Measurements from ENCODE around the gene SIRT4.
"Not testable (repeated sequence)": the region's sequence is repeated elsewhere in the genome, so short reads cannot be mapped to it uniquely, and the experiment has no call there.

SIRT4 gene

DNA sequence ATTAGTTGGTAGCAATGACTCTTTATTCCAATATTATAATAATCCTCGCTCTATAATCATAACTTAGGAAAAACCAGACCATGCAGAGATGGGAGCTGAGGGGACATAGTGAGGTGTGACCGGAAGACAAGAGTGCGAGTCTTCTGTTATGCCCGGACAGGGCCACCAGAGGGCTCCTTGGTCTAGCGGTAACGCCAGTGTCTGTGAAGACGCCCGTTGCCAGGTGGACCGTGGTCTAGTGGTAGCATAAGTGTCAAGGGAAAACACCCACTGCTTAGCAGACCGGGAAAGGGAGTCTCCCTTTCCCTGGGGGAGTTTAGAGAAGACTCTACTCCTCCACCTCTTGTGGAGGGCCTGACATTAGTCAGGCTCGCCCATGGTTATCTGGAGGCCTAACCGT lies 33.3 kb downstream of the SIRT4 start:
- in situ Hi-C loops (cut with MboI; ENCODE audit: low sequenced_read_pairs) = not testable (repeated sequence)

GRCh38 chr12:120336392-120336791 lies 34.3 kb downstream of the SIRT4 start:
- in situ Hi-C loops (cut with MboI; ENCODE audit: low sequenced_read_pairs) = not testable (repeated sequence)

DNA sequence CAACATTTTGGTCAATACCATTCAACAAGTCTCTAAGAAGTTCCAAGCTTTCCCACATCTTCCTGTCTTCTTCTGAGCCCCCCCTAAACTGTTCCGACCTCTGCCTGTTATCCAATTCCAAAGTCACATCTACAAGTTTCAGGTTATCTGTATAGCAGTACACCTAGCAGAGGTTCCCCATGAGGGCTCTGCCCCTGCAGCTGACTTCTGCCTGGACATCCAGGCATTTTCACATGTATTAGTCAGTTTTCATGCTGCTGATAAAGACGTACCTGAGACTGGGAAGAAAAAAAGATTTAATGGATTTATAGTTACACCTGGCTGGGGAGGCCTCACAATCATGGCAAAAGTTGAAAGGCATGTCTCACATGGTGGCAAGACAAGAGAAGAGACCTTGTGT lies 35.6 kb downstream of the SIRT4 start:
- in situ Hi-C loops (cut with MboI; ENCODE audit: low sequenced_read_pairs) = no loop called here

GRCh38 chr12:120339256-120339655 lies 37.1 kb downstream of the SIRT4 start:
- in situ Hi-C loops (cut with MboI; ENCODE audit: low sequenced_read_pairs) = no loop called here

DNA sequence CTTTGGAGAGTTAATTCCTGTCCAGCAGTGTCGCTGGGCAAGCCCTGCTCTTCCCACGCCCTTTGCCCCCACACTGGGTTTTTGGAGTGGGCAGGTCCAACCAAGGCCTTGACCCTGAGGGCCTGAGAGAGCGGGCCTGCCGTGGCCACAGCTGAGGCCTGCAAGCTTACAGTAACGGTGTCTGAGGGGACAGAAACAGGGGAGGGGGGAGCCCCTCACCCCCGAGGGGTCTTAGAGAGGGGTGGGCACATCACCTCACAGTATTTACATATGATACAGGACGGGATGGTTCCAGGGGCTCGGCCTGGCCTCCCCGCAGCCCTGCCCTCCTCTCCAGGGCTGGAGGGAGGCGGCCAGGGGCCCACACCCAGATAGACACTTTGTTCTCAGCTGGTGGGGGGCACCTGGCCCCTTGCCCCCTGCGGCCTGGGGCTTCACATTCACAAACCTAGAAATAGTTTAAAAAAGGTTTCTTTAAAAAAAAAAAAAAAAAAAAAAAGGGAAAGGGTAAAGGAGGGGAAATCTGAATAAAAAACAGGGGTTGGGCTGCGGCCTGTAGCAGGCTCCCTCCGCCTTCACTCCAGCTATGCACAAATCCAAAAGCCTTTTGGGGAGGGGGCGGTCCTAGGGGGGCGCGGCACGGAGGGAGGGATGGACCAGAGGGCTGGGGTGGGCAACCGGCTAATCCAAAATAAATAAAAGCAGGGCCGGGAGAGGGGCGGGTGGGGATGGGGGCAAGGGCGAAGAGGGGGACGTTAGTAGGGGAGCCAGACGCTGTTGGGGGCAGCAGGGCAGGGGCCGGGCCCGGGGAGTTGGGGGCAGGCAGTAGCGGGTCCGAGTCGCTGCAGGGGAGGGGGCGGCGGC lies 40.3 kb downstream of the SIRT4 start:
- in situ Hi-C loops (cut with MboI; ENCODE audit: low sequenced_read_pairs) = no loop called here

- in situ Hi-C loops (cut with MboI; ENCODE audit: low sequenced_read_pairs) = no loop called here
These were observed 41.0 kb downstream of the SIRT4 start for GRCh38 chr12:120343039-120343537.

- in situ Hi-C loops (cut with MboI; ENCODE audit: low sequenced_read_pairs) = no loop called here
These were observed 41.6 kb downstream of the SIRT4 start for GRCh38 chr12:120343692-120344091.

- in situ Hi-C loops (cut with MboI; ENCODE audit: low sequenced_read_pairs) = no loop called here
These were observed 43.9 kb downstream of the SIRT4 start for GRCh38 chr12:120346031-120346430.

GRCh38 chr12:120346681-120347080 lies 44.6 kb downstream of the SIRT4 start:
- in situ Hi-C loops (cut with MboI; ENCODE audit: low sequenced_read_pairs) = no loop called here

GRCh38 chr12:120347766-120348165 lies 45.6 kb downstream of the SIRT4 start:
- in situ Hi-C loops (cut with MboI; ENCODE audit: low sequenced_read_pairs) = no loop called here

DNA sequence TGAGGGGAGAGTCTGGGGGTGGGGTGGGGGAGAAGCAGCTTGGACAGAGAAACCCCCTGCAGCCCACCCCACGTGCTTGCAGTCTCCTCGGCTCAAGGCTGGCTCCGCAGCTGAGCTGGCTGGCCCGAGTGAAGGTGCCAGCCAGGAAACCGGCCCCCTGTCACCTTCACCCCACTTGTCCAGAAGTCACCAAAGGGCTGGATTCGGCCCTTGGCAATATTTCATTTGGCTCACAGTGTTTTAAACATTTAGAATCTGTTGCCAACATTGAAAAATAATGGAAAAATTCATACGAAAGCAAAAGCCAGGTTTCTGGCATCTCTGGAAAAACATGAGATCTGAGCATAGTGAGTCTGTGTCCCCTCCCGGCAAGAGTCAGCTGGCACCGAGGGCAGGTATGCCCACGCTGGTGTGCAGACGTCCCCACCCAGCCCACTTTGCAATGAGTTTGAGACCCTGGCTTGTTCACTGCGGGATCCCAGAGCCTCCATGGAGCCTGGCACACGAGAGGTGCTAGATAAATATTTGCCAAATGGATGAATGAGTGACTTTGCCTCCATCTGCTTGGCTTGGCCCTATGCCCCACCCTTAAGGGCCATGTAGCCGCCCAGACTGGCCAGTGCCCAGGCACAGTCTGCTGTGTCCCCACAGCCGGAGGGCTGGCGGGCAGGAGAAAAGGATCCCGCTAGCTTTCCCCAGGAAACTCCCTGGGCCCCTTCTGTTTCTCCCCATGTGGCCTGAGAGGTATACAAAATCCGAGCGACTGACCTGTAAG lies 48.6 kb downstream of the SIRT4 start:
- in situ Hi-C loops (cut with MboI; ENCODE audit: low sequenced_read_pairs) = no loop called here

DNA sequence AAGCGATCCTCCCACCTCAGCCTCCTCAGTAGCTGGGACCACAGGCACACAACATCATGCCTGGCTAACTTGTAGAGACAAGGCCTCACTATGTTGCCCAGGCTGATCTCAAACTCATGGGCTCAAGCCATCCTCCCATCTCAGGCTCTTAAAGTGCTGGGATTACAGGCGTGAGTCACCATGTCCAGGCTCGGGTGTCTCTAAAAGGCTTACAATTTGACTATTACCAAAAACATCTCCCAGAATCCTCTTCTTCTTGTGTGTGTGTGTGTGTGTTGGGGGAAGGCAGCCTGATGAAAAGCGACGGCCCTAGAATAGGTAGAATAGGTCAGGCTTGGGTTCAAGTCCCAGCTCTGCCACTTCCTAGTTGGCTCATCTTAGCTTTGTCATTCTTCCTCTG lies 50.0 kb downstream of the SIRT4 start:
- in situ Hi-C loops (cut with MboI; ENCODE audit: low sequenced_read_pairs) = no loop called here

DNA sequence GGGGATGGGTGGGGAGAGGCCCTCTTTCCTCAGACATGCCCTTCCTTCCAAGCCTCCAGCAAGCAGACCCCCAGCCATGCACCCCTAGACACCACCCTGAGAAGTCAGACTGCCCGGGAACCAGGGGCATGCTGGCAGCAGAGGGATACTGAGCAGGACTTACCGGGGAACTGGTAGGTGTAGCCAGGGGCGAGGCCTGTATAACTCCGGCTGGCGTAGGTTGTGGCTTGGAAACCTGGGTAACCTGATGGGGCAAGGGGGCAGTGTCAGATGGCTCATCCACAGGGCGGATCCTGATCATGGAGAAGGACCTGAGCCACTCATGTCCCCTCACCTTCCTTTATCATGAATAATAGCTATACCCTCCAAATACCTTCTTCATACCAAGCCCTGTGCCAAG lies 51.0 kb downstream of the SIRT4 start:
- in situ Hi-C loops (cut with MboI; ENCODE audit: low sequenced_read_pairs) = no loop called here

DNA sequence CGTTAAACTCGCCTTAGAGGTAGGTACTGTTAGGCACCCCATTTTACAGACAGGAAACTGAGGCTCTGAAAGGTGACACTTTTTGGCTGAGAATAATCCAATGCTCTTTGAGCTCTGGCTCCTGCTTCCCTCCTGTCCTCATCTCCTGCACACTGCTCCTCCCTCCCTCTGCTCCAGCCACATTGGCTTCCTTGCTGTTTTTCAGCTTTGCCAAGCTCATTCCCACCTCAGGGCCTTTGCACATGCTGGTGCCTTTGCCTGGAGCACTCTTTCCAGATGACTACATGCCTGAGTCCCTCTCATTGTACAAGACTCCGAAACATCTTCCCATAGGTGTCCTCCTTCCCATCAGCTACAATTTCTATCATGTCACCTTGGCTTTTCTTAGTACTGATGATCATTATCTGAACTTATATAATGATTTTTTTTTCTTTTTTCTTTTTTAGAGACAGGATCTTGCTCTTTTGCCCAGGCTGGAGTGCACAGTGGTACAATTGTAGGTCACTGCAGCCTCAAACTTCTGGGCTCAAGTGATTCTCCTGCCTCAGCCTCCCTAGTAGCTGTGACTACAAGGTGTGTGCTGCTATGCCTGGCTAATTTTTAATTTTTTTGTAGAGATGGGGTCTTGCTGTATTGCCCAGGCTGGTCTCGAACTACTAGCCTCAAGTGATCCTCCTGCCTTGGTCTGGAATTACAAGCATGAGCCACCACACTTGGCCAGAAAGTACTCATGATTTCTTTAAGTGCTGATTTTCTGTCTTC lies 51.6 kb downstream of the SIRT4 start:
- in situ Hi-C loops (cut with MboI; ENCODE audit: low sequenced_read_pairs) = no loop called here

- in situ Hi-C loops (cut with MboI; ENCODE audit: low sequenced_read_pairs) = no loop called here
These were observed 54.5 kb downstream of the SIRT4 start for GRCh38 chr12:120356567-120357030.

- in situ Hi-C loops (cut with MboI; ENCODE audit: low sequenced_read_pairs) = no loop called here
These were observed 55.0 kb downstream of the SIRT4 start for GRCh38 chr12:120357104-120357503.

DNA sequence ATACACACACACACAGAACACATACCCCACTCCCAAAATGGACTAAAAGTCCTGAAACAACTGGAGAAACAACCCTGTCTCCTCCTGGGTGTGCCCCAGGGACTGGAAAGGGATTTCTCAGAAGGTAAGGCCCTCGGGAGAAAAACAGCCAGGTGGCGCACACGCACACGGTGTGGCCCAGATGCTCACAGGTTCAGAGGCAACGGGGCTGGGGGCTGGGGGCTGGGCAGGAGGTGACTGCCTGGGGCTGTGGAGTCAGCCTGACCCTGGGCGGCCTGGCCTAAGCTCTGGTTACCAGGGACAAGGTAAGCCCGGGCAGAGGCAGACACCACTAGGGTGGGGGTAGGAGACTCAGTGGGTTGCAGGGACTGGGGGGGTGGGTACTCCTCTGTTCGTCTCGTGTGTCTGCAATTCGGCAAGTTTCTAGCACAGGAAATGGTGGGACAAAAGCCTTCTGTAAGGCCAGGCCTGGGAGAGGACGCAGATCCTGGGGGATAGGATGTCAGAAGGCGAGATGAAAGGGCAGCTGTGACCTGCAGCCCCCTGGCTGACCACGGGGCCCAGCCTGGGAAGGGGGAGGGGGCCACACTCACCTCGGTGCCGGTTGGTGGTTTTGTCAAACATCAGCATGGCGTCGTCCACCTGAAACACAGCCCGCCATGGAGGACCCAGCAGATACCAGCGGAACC lies 56.4 kb downstream of the SIRT4 start:
- in situ Hi-C loops (cut with MboI; ENCODE audit: low sequenced_read_pairs) = no loop called here

DNA sequence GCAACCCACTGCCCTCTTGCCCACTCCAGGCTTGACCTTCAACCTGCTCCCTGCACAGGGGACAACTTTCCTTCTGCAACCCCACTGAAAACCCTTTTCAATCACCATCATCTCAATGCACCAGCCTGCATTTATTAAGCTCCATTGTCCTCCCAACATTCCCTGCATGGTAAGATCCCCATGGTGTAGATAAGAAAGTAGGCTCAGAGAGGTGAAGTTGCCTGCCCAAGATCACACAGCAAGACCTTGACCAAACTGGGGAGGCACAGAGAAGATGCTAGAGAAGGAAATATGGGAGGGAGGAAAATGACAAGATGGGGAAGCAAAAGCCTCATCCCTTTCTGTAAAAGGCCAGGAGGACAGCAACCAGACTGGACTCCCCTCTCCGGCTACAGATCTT lies 57.0 kb downstream of the SIRT4 start:
- in situ Hi-C loops (cut with MboI; ENCODE audit: low sequenced_read_pairs) = no loop called here

- in situ Hi-C loops (cut with MboI; ENCODE audit: low sequenced_read_pairs) = no loop called here
These were observed 59.5 kb downstream of the SIRT4 start for GRCh38 chr12:120361506-120362208.
